AG08395 (cell line): Measurements from ENCODE around the gene PCID2.

Experiments used
- DNase-seq: peaks from one replicate; pipeline ENCODE4 v3.0.0; 2012; ENCODE audit warnings: mixed read lengths, low spot score

The PCID2 gene

GRCh38 chr13:113219256-113219940 lies 10.9 kb upstream of the PCID2 start:
- DNase-seq: peak; percentile 10

GRCh38 chr13:113218586-113218985 lies 10.1 kb upstream of the PCID2 start:
- no peak for DNase-seq

DNA sequence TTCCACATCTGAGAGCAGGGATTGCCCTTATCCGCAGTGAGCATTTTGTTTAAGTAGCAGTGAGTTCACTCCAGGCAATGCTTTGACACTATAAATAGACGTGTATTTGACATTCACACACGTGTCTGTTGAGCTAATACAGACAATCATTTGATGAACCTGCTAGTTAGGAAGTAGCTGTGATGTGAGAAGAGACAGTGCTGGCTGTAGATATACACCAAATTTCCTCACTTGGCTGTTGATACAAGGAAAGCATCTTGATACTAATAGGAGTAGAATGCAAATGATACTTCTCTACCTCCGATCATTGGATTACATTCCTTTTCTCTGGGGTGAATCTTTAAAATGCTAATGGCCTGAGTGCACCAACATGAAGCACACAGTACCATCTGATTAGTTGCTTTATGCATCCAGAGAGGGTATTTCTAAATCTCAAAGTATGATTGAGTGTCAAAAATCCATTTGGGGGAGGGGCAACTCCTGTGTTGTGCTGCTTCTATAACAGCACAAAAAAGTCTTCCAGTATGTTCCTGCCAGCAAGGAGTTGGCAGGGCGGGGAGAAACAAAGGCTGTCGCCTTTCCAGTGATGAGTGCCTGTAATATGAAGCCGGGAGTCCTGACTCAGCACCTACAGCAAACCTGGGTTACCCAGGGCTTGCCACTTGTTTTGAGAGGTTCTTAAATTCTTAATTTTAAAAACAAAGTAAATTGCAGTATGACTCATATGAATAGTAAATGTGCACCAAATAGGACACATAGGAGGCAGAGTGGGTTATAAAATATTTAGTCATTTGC lies 8.0 kb upstream of the PCID2 start:
- DNase-seq: peak; percentile 72

GRCh38 chr13:113211774-113212173 lies 3.3 kb upstream of the PCID2 start:
- DNase-seq: no peak

DNA sequence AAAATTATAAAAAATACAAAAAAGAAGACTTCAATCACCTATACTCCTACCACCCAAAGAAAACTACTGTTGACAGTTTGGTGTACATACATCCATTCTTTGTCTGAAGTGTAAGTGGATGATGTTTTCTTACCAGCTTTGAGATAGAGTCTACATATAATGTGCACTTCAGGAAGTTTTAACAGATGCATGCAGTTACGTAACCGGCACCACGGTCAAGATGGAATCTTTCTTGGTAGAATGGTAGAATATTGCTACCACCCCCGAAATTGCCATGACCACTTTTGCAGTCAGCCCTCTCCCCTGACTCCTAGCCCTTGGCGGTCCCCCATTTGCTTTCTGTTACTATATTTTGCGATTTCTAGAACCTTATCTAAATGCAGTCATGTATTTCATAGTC lies 2.4 kb upstream of the PCID2 start:
- no peak for DNase-seq

- peak; percentile 38 for DNase-seq
These were observed 1.4 kb upstream of the PCID2 start for GRCh38 chr13:113209759-113210421.

GRCh38 chr13:113209336-113209758 lies 878 bp upstream of the PCID2 start, which contains the start of gene CUL4A:
TSS of gene CUL4A (plus strand) at chr13:113209613. CDS start at chr13:113209628, 15 bp downstream.
- peak; percentile 81 for DNase-seq

GRCh38 chr13:113207890-113208420 lies 514 bp downstream of the PCID2 start:
- DNase-seq: peak; percentile 46

GRCh38 chr13:113207460-113207859 lies 1.0 kb downstream of the PCID2 start:
- DNase-seq: no peak

DNA sequence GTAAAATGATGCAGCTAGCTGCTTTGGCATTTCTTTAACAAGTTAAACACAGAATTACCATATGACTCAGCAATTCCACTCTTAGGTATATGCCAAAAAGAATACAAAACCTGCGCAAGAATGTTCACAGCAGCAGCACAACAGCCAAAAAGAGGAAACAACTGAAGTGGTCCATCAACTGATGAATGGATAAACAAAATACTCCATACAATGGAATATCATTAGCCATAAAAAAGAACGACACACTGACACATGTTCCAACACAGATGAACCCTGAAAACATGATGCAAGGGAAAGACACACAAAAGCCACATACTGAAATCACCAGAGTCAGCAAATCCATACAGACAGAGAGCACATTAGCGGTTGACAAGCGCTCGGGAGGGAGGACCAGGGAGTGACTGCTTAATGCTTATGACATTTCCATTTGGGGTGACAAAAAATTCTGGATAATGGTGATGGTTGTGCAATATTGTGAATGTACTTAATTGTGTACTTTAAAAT lies 3.0 kb downstream of the PCID2 start:
- no peak for DNase-seq

- DNase-seq: no peak
These were observed 4.1 kb downstream of the PCID2 start for GRCh38 chr13:113204378-113204734.

- DNase-seq: no peak
These were observed 4.7 kb downstream of the PCID2 start for GRCh38 chr13:113203507-113204377.

GRCh38 chr13:113202912-113203311 lies 5.6 kb downstream of the PCID2 start:
- no peak for DNase-seq

- DNase-seq: no peak
These were observed 6.7 kb downstream of the PCID2 start for GRCh38 chr13:113201815-113202214.

DNA sequence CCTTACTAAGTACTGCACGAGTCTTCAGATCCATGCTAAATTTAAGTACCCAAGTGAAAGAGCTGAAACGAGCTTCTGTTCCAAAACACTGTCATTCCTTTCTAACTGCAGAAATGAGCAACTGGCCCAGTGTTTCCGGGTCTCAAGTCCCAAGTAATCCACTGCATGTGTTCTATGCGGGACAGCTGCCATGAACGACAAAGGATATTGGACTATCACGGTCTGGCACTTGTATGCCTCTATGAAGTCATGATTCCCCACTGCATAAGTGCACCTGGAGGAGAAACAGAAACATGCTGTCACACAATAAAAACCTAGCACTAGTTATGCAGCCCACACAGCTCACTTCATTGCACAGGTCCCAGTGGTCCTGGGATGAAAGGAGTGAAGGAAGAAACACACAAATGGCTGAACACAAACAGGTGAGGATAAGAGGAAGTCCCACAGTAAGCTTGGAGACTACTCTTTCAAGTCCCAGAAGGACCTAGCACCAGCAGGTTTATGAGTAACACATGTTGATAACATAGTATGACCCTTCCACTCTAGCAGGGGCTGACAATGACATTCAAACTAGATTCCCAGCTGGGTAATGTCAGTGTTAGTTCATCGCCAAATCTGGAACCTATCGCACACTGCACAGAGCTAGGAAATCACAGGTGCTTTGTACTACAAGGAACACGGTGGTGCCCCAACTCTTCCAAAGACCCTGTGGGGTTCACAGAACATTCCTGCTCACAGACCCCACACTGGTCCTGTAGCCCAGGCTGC lies 11.3 kb downstream of the PCID2 start:
- no peak for DNase-seq

GRCh38 chr13:113195360-113195759 lies 13.1 kb downstream of the PCID2 start:
- no peak for DNase-seq

- peak; percentile 51 for DNase-seq
These were observed 15.6 kb downstream of the PCID2 start for GRCh38 chr13:113192902-113193301.

DNA sequence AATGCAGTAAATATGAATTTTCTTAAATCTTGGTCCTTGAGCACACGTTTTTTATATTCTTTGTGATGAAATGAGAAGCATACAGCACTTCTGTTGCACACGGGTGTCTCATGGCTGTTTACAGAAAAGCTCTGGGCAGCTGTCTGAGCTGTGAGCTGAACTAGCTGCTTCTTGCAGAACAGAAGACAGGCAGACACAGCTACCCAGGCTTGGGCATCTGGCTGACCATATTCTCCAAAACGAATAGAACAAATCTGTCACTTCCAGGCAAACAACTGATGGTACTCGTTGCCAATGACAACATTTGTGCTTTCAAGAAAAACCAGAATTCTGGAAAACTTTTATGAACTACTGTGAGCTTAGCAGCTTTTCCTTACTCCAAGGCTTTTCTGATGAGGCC lies 16.2 kb downstream of the PCID2 start:
- DNase-seq: no peak

GRCh38 chr13:113190181-113190580 lies 18.3 kb downstream of the PCID2 start:
- no peak for DNase-seq

GRCh38 chr13:113187883-113188665 lies 20.4 kb downstream of the PCID2 start:
- no peak for DNase-seq
